ENCODE results near the gene ADA.

The ADA gene

GRCh38 chr20:44625361-44625760, 26.1 kb downstream of the ADA start:
- no peak for DNase-seq
- ATAC-seq, result no peak
- peaks cover 0 to 22% of the 10 kb centered on the region in 2 donors for H3K9me3 Mint-ChIP-seq
- H3K27ac Mint-ChIP-seq, result peak overlapping the region in 1 of 2 donors; percentile 69
- no peak overlapping the region for H3K4me3 Mint-ChIP-seq
- H3K27me3 Mint-ChIP-seq, result no peaks in the 10 kb centered on the region
- H3K4me1 Mint-ChIP-seq, result peaks cover 14% of the 10 kb centered on the region

GRCh38 chr20:44624743-44625271, 26.7 kb downstream of the ADA start:
- H3K4me1 Mint-ChIP-seq, result peaks cover 14% of the 10 kb centered on the region
- no peak overlapping the region for H3K4me3 Mint-ChIP-seq
- ATAC-seq (no peak), DNase-seq (no peak)
- peaks cover 0 to 22% of the 10 kb centered on the region in 2 donors for H3K9me3 Mint-ChIP-seq
- H3K27ac Mint-ChIP-seq, result peak overlapping the region in 1 of 2 donors; percentile 71
- H3K27me3 Mint-ChIP-seq, result no peaks in the 10 kb centered on the region

- no peak overlapping the region for H3K27ac Mint-ChIP-seq
- no peak overlapping the region for H3K4me3 Mint-ChIP-seq
- H3K4me1 Mint-ChIP-seq, result peaks cover 20% of the 10 kb centered on the region
- ATAC-seq (no peak), DNase-seq (no peak)
- H3K27me3 Mint-ChIP-seq, result no peaks in the 10 kb centered on the region
- H3K9me3 Mint-ChIP-seq, result peaks cover 0 to 22% of the 10 kb centered on the region in 2 donors
Observed at GRCh38 chr20:44624152-44624551, 27.3 kb downstream of the ADA start.

GRCh38 chr20:44622501-44623270, 28.8 kb downstream of the ADA start:
- Mint-ChIP-seq H3K9me3 (peaks cover 0 to 22% of the 10 kb centered on the region in 2 donors), H3K27me3 (no peaks in the 10 kb centered on the region), H3K27ac (no peak overlapping the region), H3K4me1 (peaks cover 31% of the 10 kb centered on the region), H3K4me3 (no peak overlapping the region)
- DNase-seq (no peak), ATAC-seq (no peak)

GRCh38 chr20:44621939-44622338, 29.6 kb downstream of the ADA start:
- DNase-seq (no peak), ATAC-seq (no peak)
- peaks cover 31% of the 10 kb centered on the region for H3K4me1 Mint-ChIP-seq
- no peak overlapping the region for H3K4me3 Mint-ChIP-seq
- H3K9me3 Mint-ChIP-seq, result peaks cover 0 to 22% of the 10 kb centered on the region in 2 donors
- no peaks in the 10 kb centered on the region for H3K27me3 Mint-ChIP-seq
- H3K27ac Mint-ChIP-seq, result no peak overlapping the region

- Mint-ChIP-seq H3K9me3 (peaks cover 0 to 22% of the 10 kb centered on the region in 2 donors), H3K4me1 (peaks cover 34% of the 10 kb centered on the region), H3K4me3 (no peak overlapping the region), H3K27ac (no peak overlapping the region), H3K27me3 (no peaks in the 10 kb centered on the region)
- no peak for ATAC-seq
- DNase-seq, result no peak
Observed at GRCh38 chr20:44621325-44621724, 30.2 kb downstream of the ADA start.

GRCh38 chr20:44620030-44620429, 31.5 kb downstream of the ADA start:
- H3K27ac Mint-ChIP-seq, result no peak overlapping the region
- peaks cover 47% of the 10 kb centered on the region for H3K4me1 Mint-ChIP-seq
- H3K4me3 Mint-ChIP-seq, result no peak overlapping the region
- DNase-seq (no peak), ATAC-seq (no peak)
- H3K27me3 Mint-ChIP-seq, result no peaks in the 10 kb centered on the region
- peaks cover 0 to 22% of the 10 kb centered on the region in 2 donors for H3K9me3 Mint-ChIP-seq

- ATAC-seq, result no peak
- no peaks in the 10 kb centered on the region for H3K27me3 Mint-ChIP-seq
- H3K4me3 Mint-ChIP-seq, result no peak overlapping the region
- peaks cover 55% of the 10 kb centered on the region for H3K4me1 Mint-ChIP-seq
- H3K27ac Mint-ChIP-seq, result no peak overlapping the region
- peaks cover 0 to 22% of the 10 kb centered on the region in 2 donors for H3K9me3 Mint-ChIP-seq
- no peak for DNase-seq
Observed at GRCh38 chr20:44619294-44619693, 32.2 kb downstream of the ADA start.

GRCh38 chr20:44618318-44618731, 33.2 kb downstream of the ADA start:
- Mint-ChIP-seq H3K4me1 (peaks cover 61% of the 10 kb centered on the region), H3K9me3 (peaks cover 0 to 16% of the 10 kb centered on the region in 2 donors), H3K27me3 (no peaks in the 10 kb centered on the region), H3K4me3 (peak overlapping the region; percentile 21 to 36), H3K27ac (peak overlapping the region; percentile 32 to 92)
- DNase-seq, result peak; percentile 31 to 40
- peak; percentile 72 for ATAC-seq

GRCh38 chr20:44616604-44616964, 34.9 kb downstream of the ADA start:
- H3K4me1 Mint-ChIP-seq, result peaks cover 62% of the 10 kb centered on the region
- H3K9me3 Mint-ChIP-seq, result peaks cover 0 to under 1% of the 10 kb centered on the region in 2 donors
- H3K27me3 Mint-ChIP-seq, result no peaks in the 10 kb centered on the region
- peak overlapping the region in 1 of 2 donors; percentile 98 for H3K27ac Mint-ChIP-seq
- ATAC-seq (no peak), DNase-seq (no peak)
- no peak overlapping the region for H3K4me3 Mint-ChIP-seq

GRCh38 chr20:44615876-44616603, 35.5 kb downstream of the ADA start:
- Mint-ChIP-seq H3K9me3 (no peaks in the 10 kb centered on the region), H3K27me3 (no peaks in the 10 kb centered on the region), H3K4me3 (peak overlapping the region; percentile 7 to 60), H3K27ac (peak overlapping the region; percentile 98), H3K4me1 (peaks cover 67% of the 10 kb centered on the region)
- no peak for DNase-seq
- ATAC-seq, result peak; percentile 19

- ATAC-seq (peak; percentile 57), DNase-seq (peak in 1 of 2 donors; percentile 27)
- H3K27ac Mint-ChIP-seq, result peak overlapping the region; percentile 98
- H3K4me1 Mint-ChIP-seq, result peaks cover 72% of the 10 kb centered on the region
- H3K9me3 Mint-ChIP-seq, result no peaks in the 10 kb centered on the region
- H3K27me3 Mint-ChIP-seq, result no peaks in the 10 kb centered on the region
- H3K4me3 Mint-ChIP-seq, result peak overlapping the region; percentile 53 to 60
Observed at GRCh38 chr20:44615169-44615791, 36.2 kb downstream of the ADA start.

- Mint-ChIP-seq H3K9me3 (no peaks in the 10 kb centered on the region), H3K27me3 (no peaks in the 10 kb centered on the region), H3K4me3 (no peak overlapping the region), H3K4me1 (peaks cover 77% of the 10 kb centered on the region), H3K27ac (peak overlapping the region; percentile 98)
- DNase-seq (no peak), ATAC-seq (no peak)
Observed at GRCh38 chr20:44614525-44614924, 37.0 kb downstream of the ADA start.

GRCh38 chr20:44613575-44613974, 37.9 kb downstream of the ADA start:
- ATAC-seq (no peak), DNase-seq (no peak)
- no peaks in the 10 kb centered on the region for H3K9me3 Mint-ChIP-seq
- peak overlapping the region in 1 of 2 donors; percentile 27 for H3K27ac Mint-ChIP-seq
- H3K4me3 Mint-ChIP-seq, result no peak overlapping the region
- peaks cover 67% of the 10 kb centered on the region for H3K4me1 Mint-ChIP-seq
- no peaks in the 10 kb centered on the region for H3K27me3 Mint-ChIP-seq

- peak; percentile 63 for ATAC-seq
- Mint-ChIP-seq H3K27ac (peak overlapping the region; percentile 84 to 90), H3K27me3 (no peaks in the 10 kb centered on the region), H3K9me3 (no peaks in the 10 kb centered on the region), H3K4me3 (peak overlapping the region in 1 of 2 donors; percentile 24), H3K4me1 (peaks cover 36% of the 10 kb centered on the region)
- no peak for DNase-seq
Observed at GRCh38 chr20:44610313-44610962, 41.1 kb downstream of the ADA start.
